Melanocyte of skin (primary cell): ENCODE results near the gene SLC22A2. TPM values are rescaled to one million over a fixed set of nuclear protein-coding genes. Genes with fewer than 3 reads are reported as not detected.

Experiments used
- total RNA-seq, 2 donors: library from RNA; depleted of rRNA; stranded (reverse); fragments of >200 nt; gene quantifications; 2 replicates each; pipeline ENCODE4 v1.2.3, GENCODE V29; 2012

Gene SLC22A2
- total RNA-seq: not detected

GRCh38 chr6:160258346-160259142 is at the start of gene SLC22A2:
Gene SLC22A2, minus strand, starts transcription at chr6:160258821. Its CDS starts 64 bp downstream, at chr6:160258757.

Other genes starting within 250 kb of the SLC22A2 start
- 1 to 10 TPM in 1 of 2 donors, under 1 TPM in 1; 0.33 to 1.0 TPM for gene SLC22A1, start 137.0 kb downstream of the SLC22A2 start, total RNA-seq
- not detected for gene SLC22A3, start 89.6 kb upstream of the SLC22A2 start, total RNA-seq